Spleen (tissue), 11 donors: ENCODE data around the gene DDAH1. TPM values are rescaled to one million over a fixed set of nuclear protein-coding genes. Genes with fewer than 3 reads are reported as not detected.

Source experiments
- DNase-seq: peaks from one replicate; pipeline ENCODE4 v3.0.0-alpha.2; 2020
- H3K27ac ChIP-seq, 8 donors: fragments of 200-600 bp; sonication (generic) in 7 of 8; 1 replicate in 4 of 8; 2 replicates in 4 of 8; pipeline versions ENCODE4 v1.5.0 to v1.8.0; 2016 to 2021; ENCODE audit warnings: inconsistent platforms in 4 of 8, mild to moderate bottlenecking in 4 of 8, moderate library complexity in 1 of 8
- H3K27me3 ChIP-seq, 7 donors: fragments of 200-600 bp; sonication (generic) in 6 of 7; replicated peaks in 1 of 7; 1 replicate in 4 of 7; 2 replicates in 3 of 7; pipeline versions ENCODE4 v1.5.0 to v1.8.0; 2016 to 2021; ENCODE audit warnings: inconsistent platforms in 3 of 7, mild to moderate bottlenecking in 1 of 7
- H3K36me3 ChIP-seq, 6 donors: fragments of 200-600 bp; sonication (generic) in 5 of 6; 1 replicate in 4 of 6; 2 replicates in 2 of 6; pipeline versions ENCODE4 v1.5.0 to v1.8.0; 2016 to 2021; ENCODE audit warnings: inconsistent platforms in 2 of 6
- H3K4me1 ChIP-seq, 6 donors: fragments of 200-600 bp; sonication (generic) in 5 of 6; 1 replicate in 3 of 6; 2 replicates in 3 of 6; pipeline versions ENCODE4 v1.5.0 to v1.8.0; 2016 to 2021; ENCODE audit warnings: inconsistent platforms in 3 of 6
- H3K4me3 ChIP-seq, 8 donors: fragments of 200-600 bp; sonication (generic) in 7 of 8; 1 replicate in 4 of 8; 2 replicates in 4 of 8; pipeline versions ENCODE4 v1.5.0 to v1.8.0; 2016 to 2021; ENCODE audit warnings: inconsistent platforms in 4 of 8, mild to moderate bottlenecking in 4 of 8, moderate library complexity in 2 of 8
- H3K9me3 ChIP-seq, 8 donors: fragments of 200-600 bp; sonication (generic) in 7 of 8; 1 replicate in 4 of 8; 2 replicates in 4 of 8; pipeline versions ENCODE4 v1.5.0 to v1.8.0; 2016 to 2021; ENCODE audit warnings: inconsistent platforms in 4 of 8
- POLR2A ChIP-seq, 3 donors: fragments of 450-650 bp; IDR thresholded peaks; one replicate each; pipeline ENCODE4 v1.5.1; 2017; ENCODE audit warnings: antibody characterized with exemption in 3 of 3, mild to moderate bottlenecking in 1 of 3
- POLR2AphosphoS5 ChIP-seq, 3 donors: sonication (generic); formaldehyde crosslinking; IDR thresholded peaks; one replicate each; pipeline ENCODE4 v1.5.1; 2017; ENCODE audit warnings: antibody characterized with exemption in 3 of 3
- WGBS, 5 donors: extraction: QIAGEN DNeasy Blood & Tissue Kit in 3 of 5; methylation state at CpG; one replicate each; pipeline versions ENCODE4 v1.1.5 to v1.1.7; 2013 to 2018; 5-methylcytosine and 5-hydroxymethylcytosine counted together
- intact Hi-C: fragments of 100-400 bp; cut with DNase I; formaldehyde crosslinking; loops from one replicate; pipeline ENCODE4 v1.15.0; 2023; ENCODE audit warnings: low total_unique reads
- polyA plus RNA-seq, 3 donors: library from polyadenylated mRNA; stranded (reverse); fragments of 200-250 nt; gene quantifications; one replicate each; pipeline ENCODE4 v1.2.1, GENCODE V29; 2013
- total RNA-seq, 7 donors: library from RNA; depleted of rRNA in 3 of 7; stranded (reverse); fragments of >200 nt in 3 of 7; fragmentation: NEBNext Ultra II Directional in 4 of 7; extraction: Animal tissue kit (Norgen Biotek cat#: 25700) in 4 of 7; gene quantifications; one replicate each; pipeline versions ENCODE4 v1.1.0 to v1.2.1, GENCODE V29; 2016 to 2021
- TF ChIP-seq, protein P1 (sequence below), 11 experiments: fragments of 200-600 bp in 7 of 11; fragments of 450-650 bp in 4 of 11; sonication (generic) in 4 of 11; IDR thresholded peaks in 8 of 11; conservative IDR thresholded peaks in 3 of 11; 1 replicate in 7 of 11; 2 replicates in 4 of 11; pipeline versions ENCODE4 v1.4.0 to v1.8.0; 2016 to 2021; ENCODE audit warnings: antibody characterized with exemption in 11 of 11, inconsistent platforms in 4 of 11, mild to moderate bottlenecking in 1 of 11
- donor health status: healthy with polysubstance abuse.
- donor health status: DM: no; HTN: no; CAD: no; lungs with moderate emphysema.
- donor health status: DM: no; HTN: no; CAD: no.
- donor health status: Bipolar disorder and iron deficiency.
- donor health status: healthy.
- donor health status: DM: no; HTN: no; CAD: no.
- donor health status: DM: yes; HTN: yes; CAD: no.

Gene DDAH1
- total and polyA plus RNA-seq, 10 donors, result 1.8 to 19.8 (median 13.7) TPM

DNA sequence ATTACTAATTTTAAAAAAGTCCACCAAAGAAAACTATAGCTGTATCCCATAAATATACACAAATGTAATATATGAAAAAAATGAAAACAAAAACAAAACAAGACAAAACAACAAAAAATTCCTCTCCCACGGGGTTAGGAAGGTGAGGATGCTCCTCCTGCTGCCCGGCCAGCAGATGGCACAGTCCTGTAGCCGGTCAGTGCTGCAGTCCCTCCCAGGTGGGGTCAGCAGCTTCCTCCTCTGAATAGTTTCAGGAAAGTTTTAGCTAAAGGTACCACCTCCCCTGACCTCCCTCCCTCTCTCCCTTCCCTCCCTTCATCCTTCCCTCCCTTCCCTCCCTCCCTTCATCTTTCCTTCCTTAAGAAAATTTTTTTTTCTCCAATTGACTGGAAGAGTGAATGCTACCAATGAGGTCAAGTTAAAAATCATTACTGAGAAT, 120.7 kb downstream of the DDAH1 start:
- no peak for DNase-seq
- peaks cover 0 to 6% (median 0%) of the 10 kb centered on the region in 6 donors for H3K36me3 ChIP-seq
- WGBS, 5 donors, result 37 to 53% (median 48%) methylated on average over 3 of the region's 3 CpGs
- TF ChIP-seq, protein P1, sequence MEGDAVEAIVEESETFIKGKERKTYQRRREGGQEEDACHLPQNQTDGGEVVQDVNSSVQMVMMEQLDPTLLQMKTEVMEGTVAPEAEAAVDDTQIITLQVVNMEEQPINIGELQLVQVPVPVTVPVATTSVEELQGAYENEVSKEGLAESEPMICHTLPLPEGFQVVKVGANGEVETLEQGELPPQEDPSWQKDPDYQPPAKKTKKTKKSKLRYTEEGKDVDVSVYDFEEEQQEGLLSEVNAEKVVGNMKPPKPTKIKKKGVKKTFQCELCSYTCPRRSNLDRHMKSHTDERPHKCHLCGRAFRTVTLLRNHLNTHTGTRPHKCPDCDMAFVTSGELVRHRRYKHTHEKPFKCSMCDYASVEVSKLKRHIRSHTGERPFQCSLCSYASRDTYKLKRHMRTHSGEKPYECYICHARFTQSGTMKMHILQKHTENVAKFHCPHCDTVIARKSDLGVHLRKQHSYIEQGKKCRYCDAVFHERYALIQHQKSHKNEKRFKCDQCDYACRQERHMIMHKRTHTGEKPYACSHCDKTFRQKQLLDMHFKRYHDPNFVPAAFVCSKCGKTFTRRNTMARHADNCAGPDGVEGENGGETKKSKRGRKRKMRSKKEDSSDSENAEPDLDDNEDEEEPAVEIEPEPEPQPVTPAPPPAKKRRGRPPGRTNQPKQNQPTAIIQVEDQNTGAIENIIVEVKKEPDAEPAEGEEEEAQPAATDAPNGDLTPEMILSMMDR (IDR thresholded peaks at IDR 0.05 in 8 of 11, conservative IDR thresholded peaks at IDR 0.05 in 3 of 11), result peak in 4 of 11 experiments; percentile 14 to 32 (median 27)
- TF ChIP-seq POLR2A (IDR thresholded peaks at IDR 0.05) (no peak), POLR2AphosphoS5 (IDR thresholded peaks at IDR 0.05) (no peak)
- intact Hi-C loops, result no loop called here
- peaks cover 0 to 12% (median 0%) of the 10 kb centered on the region in 6 donors for H3K4me1 ChIP-seq
- H3K9me3 ChIP-seq, result no peaks in the 10 kb centered on the region
- H3K27ac ChIP-seq, result no peak overlapping the region
- no peak overlapping the region for H3K4me3 ChIP-seq
- peaks cover 0 to 3% (median 0%) of the 10 kb centered on the region in 7 donors for H3K27me3 ChIP-seq

DNA sequence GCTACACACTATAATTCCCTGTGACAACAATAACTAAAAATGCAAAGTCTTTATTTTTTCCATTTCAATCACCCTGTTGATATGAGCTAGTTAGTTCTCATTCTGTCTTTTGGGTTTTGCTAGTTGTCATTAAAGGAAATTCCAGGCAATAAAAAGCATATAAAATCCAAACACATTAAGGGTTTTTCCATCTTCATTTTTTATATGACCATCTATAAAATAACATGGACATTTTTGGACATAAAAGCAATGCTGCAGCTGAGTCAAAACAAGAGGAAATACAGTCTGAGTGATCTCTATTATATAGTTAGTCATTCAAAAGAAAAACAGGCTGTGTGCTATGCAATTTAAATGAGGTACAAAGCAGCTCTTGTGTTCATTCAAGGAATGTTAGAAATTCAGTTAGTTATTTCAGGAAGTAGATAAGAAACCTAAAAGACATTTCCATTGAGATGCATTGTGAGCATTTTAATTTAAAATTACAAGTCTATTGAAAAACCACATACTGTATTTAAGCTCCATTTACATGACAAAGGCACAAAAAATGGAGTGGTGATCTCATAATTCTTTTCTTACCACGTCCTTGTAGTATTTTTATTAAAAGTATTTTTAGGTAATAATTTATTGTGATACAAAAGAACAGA, 121.2 kb downstream of the DDAH1 start:
- H3K9me3 ChIP-seq, result no peaks in the 10 kb centered on the region
- DNase-seq, result no peak
- TF ChIP-seq, protein P1 (IDR thresholded peaks at IDR 0.05 in 8 of 11, conservative IDR thresholded peaks at IDR 0.05 in 3 of 11), result no peak
- no peak for TF ChIP-seq POLR2AphosphoS5 (IDR thresholded peaks at IDR 0.05)
- TF ChIP-seq POLR2A (IDR thresholded peaks at IDR 0.05), result no peak
- intact Hi-C loops, result no loop called here
- H3K27me3 ChIP-seq, result peaks cover 0 to 3% (median 0%) of the 10 kb centered on the region in 7 donors
- H3K4me1 ChIP-seq, result peaks cover 0 to 12% (median 0%) of the 10 kb centered on the region in 6 donors
- WGBS, 5 donors, result 22 to 41% (median 28%) methylated on average over 1 of the region's 1 CpG
- H3K27ac ChIP-seq, result peak overlapping the region in 2 of 8 donors; percentile 11 to 20
- no peak overlapping the region for H3K4me3 ChIP-seq
- peaks cover 0 to 1% (median 0%) of the 10 kb centered on the region in 6 donors for H3K36me3 ChIP-seq

DNA sequence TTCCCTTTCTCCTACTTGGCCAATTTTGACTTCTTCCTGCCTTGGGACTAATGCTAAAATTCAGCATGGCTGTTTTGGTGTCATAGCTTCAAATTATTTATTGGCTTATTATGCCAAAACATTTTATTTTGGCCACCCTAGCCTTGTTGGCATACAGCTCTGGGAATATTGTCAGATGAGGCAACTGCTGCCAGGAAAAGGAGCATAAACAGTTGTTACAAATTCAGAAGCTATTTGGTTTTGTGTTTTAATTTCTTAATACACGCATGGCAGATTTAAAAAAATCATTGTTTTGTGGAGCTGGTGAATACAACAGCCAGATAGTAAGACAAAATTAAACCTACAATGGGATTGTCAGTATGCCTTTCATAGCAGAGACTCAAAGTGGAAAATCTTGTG, 121.7 kb downstream of the DDAH1 start:
- intact Hi-C loops, result no loop called here
- no peak for DNase-seq
- Histone ChIP-seq H3K4me3 (no peak overlapping the region), H3K4me1 (peaks cover 0 to 12% (median 0%) of the 10 kb centered on the region in 6 donors), H3K36me3 (no peaks in the 10 kb centered on the region), H3K27me3 (peaks cover 0 to 3% (median 0%) of the 10 kb centered on the region in 7 donors), H3K9me3 (no peaks in the 10 kb centered on the region), H3K27ac (peak overlapping the region in 1 of 8 donors; percentile 11)
- 82 to 91% (median 85%) methylated on average over 1 of the region's 1 CpG for WGBS, 5 donors
- TF ChIP-seq, protein P1 (IDR thresholded peaks at IDR 0.05 in 8 of 11, conservative IDR thresholded peaks at IDR 0.05 in 3 of 11), result no peak

DNA sequence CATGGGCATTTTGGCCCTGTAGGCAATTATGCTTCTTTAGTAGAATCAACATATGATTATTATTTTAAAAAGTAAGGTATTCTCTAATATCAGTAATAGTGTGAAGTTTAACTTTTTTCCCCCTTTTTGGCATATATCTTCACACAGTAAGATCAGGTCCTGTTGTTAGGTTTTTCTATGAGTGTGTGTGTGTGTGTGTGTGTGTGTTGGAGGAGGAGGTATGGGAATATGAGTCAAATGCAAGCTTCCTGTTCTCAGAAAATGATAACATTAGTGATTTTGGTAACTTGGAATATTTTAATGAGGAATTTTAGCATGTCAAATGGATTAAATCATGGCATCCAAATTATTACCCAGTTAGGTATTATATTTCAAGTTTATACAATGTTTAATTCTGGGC, 122.8 kb downstream of the DDAH1 start:
- no peak overlapping the region for H3K27ac ChIP-seq
- intact Hi-C loops, result no loop called here
- H3K9me3 ChIP-seq, result no peaks in the 10 kb centered on the region
- H3K4me3 ChIP-seq, result no peak overlapping the region
- H3K27me3 ChIP-seq, result peaks cover 0 to 3% (median 0%) of the 10 kb centered on the region in 7 donors
- TF ChIP-seq POLR2AphosphoS5 (IDR thresholded peaks at IDR 0.05) (no peak), POLR2A (IDR thresholded peaks at IDR 0.05) (no peak)
- TF ChIP-seq, protein P1 (IDR thresholded peaks at IDR 0.05 in 8 of 11, conservative IDR thresholded peaks at IDR 0.05 in 3 of 11), result no peak
- H3K4me1 ChIP-seq, result peaks cover 0 to 12% (median 0%) of the 10 kb centered on the region in 6 donors
- H3K36me3 ChIP-seq, result no peaks in the 10 kb centered on the region
- no peak for DNase-seq
